IMR-90 (cell line): ENCODE data around the gene TTLL9. TPM values are rescaled to one million over a fixed set of nuclear protein-coding genes. Genes with fewer than 3 reads are reported as not detected.

ENCODE experiments used
- ATAC-seq: fragments of 200-7000 bp; cut with Tn5 transposase; 2 replicates; pipeline ENCODE4 v1.9.1; 2020; ENCODE audit warnings: low read depth, mild to moderate bottlenecking, moderate library complexity
- BruUV-seq: library from RNA; stranded (reverse); fragments of 400-500 nt; replicated peaks from 2 replicates; lab custom pipeline; 2021; lab: Mats Ljungman, UMichigan
- CTCF ChIA-PET: fragments of 300-600 bp; formaldehyde crosslinking; extraction: SDS; loops from one replicate; lab custom pipeline; 2021; ENCODE audit warnings: antibody characterized with exemption; lab: Yijun Ruan, JAX
- POLR2A ChIA-PET: fragments of 300-600 bp; sonication (Branson Sonifier 250); formaldehyde crosslinking; loops from one replicate; lab custom pipeline; 2022; ENCODE audit warnings: antibody characterized with exemption; ENCODE audit not compliant: unreplicated experiment; lab: Charles Lee
- DNase-seq: peaks from one replicate; pipeline ENCODE4 v3.0.0; 2013
- H2AFZ ChIP-seq: replicated peaks from 2 replicates; pipeline ENCODE3; 2013; ENCODE audit warnings: low read length, mild to moderate bottlenecking; ENCODE audit not compliant: poor library complexity
- H2AK5ac ChIP-seq: 2 replicates; pipeline ENCODE4 v1.6.1; 2013; ENCODE audit warnings: low read depth, low read length, inconsistent platforms
- H2AK9ac ChIP-seq: replicated peaks from 2 replicates; pipeline ENCODE3; 2013; ENCODE audit warnings: mild to moderate bottlenecking, low read depth, low read length, moderate library complexity; ENCODE audit not compliant: poor library complexity
- H2BK120ac ChIP-seq: 2 replicates; pipeline ENCODE4 v1.6.1; 2013; ENCODE audit warnings: low read depth, low read length, inconsistent platforms
- H2BK15ac ChIP-seq: 3 replicates; pipeline ENCODE4 v1.6.1; 2013; ENCODE audit warnings: low read depth, low read length, inconsistent platforms
- H2BK20ac ChIP-seq: 2 replicates; pipeline ENCODE4 v1.6.1; 2013; ENCODE audit warnings: low read depth, mild to moderate bottlenecking, inconsistent platforms, low read length, moderate library complexity
- H2BK5ac ChIP-seq: 2 replicates; pipeline ENCODE4 v1.6.1; 2013; ENCODE audit warnings: mild to moderate bottlenecking, low read depth, low read length, inconsistent platforms; ENCODE audit not compliant: poor library complexity, severe bottlenecking
- H3K14ac ChIP-seq: replicated peaks from 2 replicates; pipeline ENCODE4 v1.6.1; 2013; ENCODE audit warnings: low read depth, low read length, inconsistent platforms
- H3K18ac ChIP-seq: 2 replicates; pipeline ENCODE4 v1.6.1; 2013; ENCODE audit warnings: low read depth, low read length, control low read depth
- H3K23ac ChIP-seq: 2 replicates; pipeline ENCODE4 v1.6.1; 2013; ENCODE audit warnings: low read depth, low read length, inconsistent platforms
- H3K27ac ChIP-seq: 2 replicates; pipeline ENCODE4 v1.5.1; 2013; ENCODE audit warnings: mild to moderate bottlenecking, control low read depth, low read length; ENCODE audit not compliant: insufficient read depth
- H3K27me3 ChIP-seq: 2 replicates; pipeline ENCODE4 v1.6.1; 2013; ENCODE audit warnings: low read length; ENCODE audit not compliant: control insufficient read depth, insufficient read depth
- H3K36me3 ChIP-seq: 2 replicates; pipeline ENCODE4 v1.6.1; 2013; ENCODE audit warnings: low read length, mixed read lengths; ENCODE audit not compliant: control insufficient read depth, insufficient read depth
- H3K4ac ChIP-seq: 2 replicates; pipeline ENCODE4 v1.6.1; 2013; ENCODE audit warnings: low read depth, low read length, inconsistent platforms
- H3K4me1 ChIP-seq: 2 replicates; pipeline ENCODE4 v1.6.1; 2013; ENCODE audit warnings: low read length, mixed read lengths; ENCODE audit not compliant: control insufficient read depth, insufficient read depth
- H3K4me2 ChIP-seq: 2 replicates; pipeline ENCODE4 v1.6.1; 2013; ENCODE audit warnings: low read depth, mild to moderate bottlenecking, control low read depth, low read length, moderate library complexity
- H3K4me3 ChIP-seq: 2 replicates; pipeline ENCODE4 v1.5.1; 2013; ENCODE audit warnings: low read depth, mild to moderate bottlenecking, control low read depth, low read length, moderate library complexity; ENCODE audit not compliant: insufficient read depth
- H3K56ac ChIP-seq: 2 replicates; pipeline ENCODE4 v1.6.1; 2013; ENCODE audit warnings: low read length, inconsistent platforms; ENCODE audit not compliant: insufficient read depth; ENCODE audit errors: extremely low read depth
- H3K79me1 ChIP-seq, 2 experiments: 2 replicates each; pipeline ENCODE4 v1.6.1; 2013; ENCODE audit warnings: low read length in 2 of 2, inconsistent platforms in 1 of 2, low read depth in 1 of 2
- H3K9ac ChIP-seq: 2 replicates; pipeline ENCODE4 v1.6.1; 2013; ENCODE audit warnings: low read depth, low read length, control low read depth
- H3K9me1 ChIP-seq: 2 replicates; pipeline ENCODE4 v1.6.1; 2013; ENCODE audit warnings: low read length, inconsistent platforms; ENCODE audit not compliant: insufficient read depth
- H3K9me3 ChIP-seq: 2 replicates; pipeline ENCODE4 v1.6.1; 2013; ENCODE audit warnings: low read length; ENCODE audit not compliant: control insufficient read depth, insufficient read depth
- H4K20me1 ChIP-seq: 2 replicates; pipeline ENCODE4 v1.6.1; 2013; ENCODE audit warnings: low read length, inconsistent platforms; ENCODE audit not compliant: insufficient read depth
- H4K5ac ChIP-seq: 2 replicates; pipeline ENCODE4 v1.6.1; 2013; ENCODE audit warnings: mild to moderate bottlenecking, low read depth, low read length, control low read depth
- H4K8ac ChIP-seq, 2 experiments: 2 replicates each; pipeline ENCODE4 v1.6.1; 2013; ENCODE audit warnings: low read depth in 2 of 2, low read length in 2 of 2, control low read depth in 1 of 2, inconsistent platforms in 1 of 2
- H4K91ac ChIP-seq: 2 replicates; pipeline ENCODE4 v1.6.1; 2013; ENCODE audit warnings: low read depth, low read length, inconsistent platforms; ENCODE audit not compliant: insufficient read depth
- ELK1 ChIP-seq: fragments of 150-350 bp; IDR thresholded peaks from 2 replicates; pipeline ENCODE4 v1.6.1; 2016; ENCODE audit warnings: low read depth, mild to moderate bottlenecking, low read length, moderate library complexity, borderline replicate concordance
- FOS ChIP-seq: fragments of 150-350 bp; IDR thresholded peaks from 2 replicates; pipeline ENCODE4 v1.6.1; 2016; ENCODE audit warnings: low read depth, low read length
- MAFK ChIP-seq: IDR thresholded peaks from 2 replicates; pipeline ENCODE4 v1.6.1; 2012; ENCODE audit warnings: low read depth, low read length, improper control_type of control experiment
- POLR2A ChIP-seq: IDR thresholded peaks from 2 replicates; pipeline ENCODE4 v1.6.1; 2012; ENCODE audit warnings: mild to moderate bottlenecking, low read depth, low read length
- RCOR1 ChIP-seq: IDR thresholded peaks from 2 replicates; pipeline ENCODE4 v1.6.1; 2012; ENCODE audit warnings: mild to moderate bottlenecking, low read length, improper control_type of control experiment; ENCODE audit not compliant: insufficient replicate concordance
- USF2 ChIP-seq: fragments of 150-350 bp; IDR thresholded peaks from 2 replicates; pipeline ENCODE4 v1.6.1; 2017; ENCODE audit warnings: mild to moderate bottlenecking, antibody characterized with exemption, low read length, low read depth
- WGBS, 2 experiments: methylation state at CpG; one replicate each; pipeline versions ENCODE4 v1.1.5 to v1.1.7; 2013; ENCODE audit warnings: missing lambda C conversion rate in 2 of 2; ENCODE audit not compliant: insufficient read length in 1 of 2; ENCODE audit errors: extremely low coverage in 2 of 2; 5-methylcytosine and 5-hydroxymethylcytosine counted together
- dilution Hi-C: fragments of 300-500 bp; cut with HindIII; formaldehyde crosslinking; loops from one replicate; pipeline ENCODE4 v1.14.3; 2018; ENCODE audit warnings: low sequenced_read_pairs; ENCODE audit not compliant: unreplicated experiment
- in situ Hi-C: fragments of 300-500 bp; cut with MboI; formaldehyde crosslinking; loops from 3 replicates; pipeline ENCODE4 v1.14.3; 2019; ENCODE audit warnings: low sequenced_read_pairs, inconsistent platforms, mixed read lengths
- intact Hi-C: fragments of 100-400 bp; cut with micrococcal nuclease; formaldehyde crosslinking; loops from 2 replicates; pipeline ENCODE4 v1.10.0; 2022
- polyA plus RNA-seq, 3 experiments: library from polyadenylated mRNA; depleted of rRNA; stranded (reverse); fragments of >200 nt; gene quantifications; 2 replicates each; pipeline ENCODE4 v1.2.3, GENCODE V29; 2012; ENCODE audit warnings: low replicate concordance in 1 of 3
- total RNA-seq: library from RNA; depleted of rRNA; stranded (reverse); fragments of >200 nt; gene quantifications from 2 replicates; pipeline ENCODE4 v1.2.3, GENCODE V29; 2012

Gene TTLL9
- total and polyA plus RNA-seq, 2 of the 4 experiments (the other 2 are of a cell fraction), result not detected

DNA sequence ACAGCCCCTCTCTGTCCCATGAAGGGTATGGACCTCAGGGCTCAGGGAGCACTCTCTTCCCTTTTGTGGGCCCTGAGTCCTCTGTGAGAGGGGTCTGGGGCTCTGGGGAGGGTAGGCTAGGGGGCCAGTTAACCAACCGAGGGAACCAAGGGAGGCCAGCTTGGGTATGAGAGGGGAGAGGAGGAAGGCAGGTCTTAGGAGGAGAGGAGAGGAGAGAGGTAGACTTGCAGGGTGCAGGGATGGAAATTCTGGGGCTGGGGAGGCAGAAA, 827 bp upstream of the TTLL9 start:
- H3K27me3 ChIP-seq, result peaks cover 71% of the 10 kb centered on the region
- no peak overlapping the region for H3K27ac ChIP-seq
- H2AK5ac ChIP-seq, result no peak overlapping the region
- no peak overlapping the region for H2BK15ac ChIP-seq
- POLR2A ChIA-PET, result no interaction called here
- no peak overlapping the region; the same call in 1 of the 2 replicates for H3K4me2 ChIP-seq
- H3K56ac ChIP-seq, result no peak overlapping the region
- H2BK20ac ChIP-seq, result no peak overlapping the region
- DNase-seq (no peak), ATAC-seq (no peak)
- no peaks in the 10 kb centered on the region for H3K36me3 ChIP-seq
- no peak overlapping the region for H4K5ac ChIP-seq
- no peak overlapping the region for H3K18ac ChIP-seq
- dilution Hi-C loops, result no loop called here
- no peak overlapping the region for H2BK5ac ChIP-seq
- no peak overlapping the region for H4K91ac ChIP-seq
- H3K4me1 ChIP-seq, result no peaks in the 10 kb centered on the region
- H3K9me1 ChIP-seq, result no peaks in the 10 kb centered on the region; the same call in 1 of the 2 replicates
- in situ Hi-C loops, result no loop called here
- BruUV-seq, result no TSS peak
- H3K23ac ChIP-seq, result peak overlapping the region; percentile 93; the same call in 1 of the 2 replicates
- peaks cover 2% of the 10 kb centered on the region; the same call in 1 of the 2 replicates for H3K9me3 ChIP-seq
- H2AFZ ChIP-seq, result no peak overlapping the region
- no peak for TF ChIP-seq MAFK
- TF ChIP-seq RCOR1, result no peak
- TF ChIP-seq FOS, result no peak
- no peak for TF ChIP-seq POLR2A
- TF ChIP-seq ELK1, result no peak
- no peak for TF ChIP-seq USF2
- H3K4me3 ChIP-seq, result no peak overlapping the region
- no peak overlapping the region for H4K8ac ChIP-seq
- no CpG with 5 or more reads among the region's 1 CpG for WGBS, 2 experiments
- no peaks in the 10 kb centered on the region for H4K20me1 ChIP-seq
- H3K9ac ChIP-seq, result no peak overlapping the region
- intact Hi-C loops, result no loop called here
- H3K14ac ChIP-seq, result no peak overlapping the region
- no peak overlapping the region for H2BK120ac ChIP-seq
- CTCF ChIA-PET, result no interaction called here
- no peak overlapping the region for H3K4ac ChIP-seq
- no peak overlapping the region for H2AK9ac ChIP-seq
- no peaks in the 10 kb centered on the region for H3K79me1 ChIP-seq
